GM12891 (cell line): ENCODE measurements around the gene RIPK3.

ENCODE experiments used
- DNase-seq: peaks from one replicate; pipeline ENCODE4 v3.0.0; 2011; ENCODE audit warnings: low spot score; ENCODE audit not compliant: insufficient read length
- FAIRE-seq: peaks from 2 replicates; lab custom pipeline; 2011; peaks lifted over from hg19 to GRCh38; lab: Jason Lieb, UNC
- PAX5 ChIP-seq: IDR thresholded peaks from 2 replicates; pipeline ENCODE4 v1.6.1; 2011; ENCODE audit warnings: low read length, moderate library complexity, mild to moderate bottlenecking; ENCODE audit not compliant: insufficient read depth, severe bottlenecking
- POLR2A ChIP-seq: IDR thresholded peaks from 2 replicates; pipeline ENCODE4 v1.6.1; 2011; ENCODE audit warnings: low read depth, low read length, control low read depth
- POLR2AphosphoS5 ChIP-seq: IDR thresholded peaks from 2 replicates; pipeline ENCODE4 v1.6.1; 2011; ENCODE audit warnings: low read depth, low read length, control low read depth
- POU2F2 ChIP-seq: IDR thresholded peaks from 2 replicates; pipeline ENCODE4 v1.6.1; 2011; ENCODE audit warnings: low read depth, mild to moderate bottlenecking, control low read depth, low read length, moderate library complexity
- SPI1 ChIP-seq: IDR thresholded peaks from 2 replicates; pipeline ENCODE4 v1.6.1; 2011; ENCODE audit warnings: low read depth, low read length, control low read depth
- TAF1 ChIP-seq: IDR thresholded peaks from 2 replicates; pipeline ENCODE4 v1.6.1; 2011; ENCODE audit warnings: low read depth, low read length, control low read depth

Gene RIPK3

GRCh38 chr14:24293525-24293924 is 46.3 kb downstream of the RIPK3 start:
- DNase-seq = no peak
- no peak for FAIRE-seq
- no peak for TF ChIP-seq POLR2A
- TF ChIP-seq SPI1 = no peak
- no peak for TF ChIP-seq TAF1
- no peak for TF ChIP-seq POLR2AphosphoS5
- TF ChIP-seq PAX5 = no peak
- TF ChIP-seq POU2F2 = no peak

GRCh38 chr14:24292118-24292807 is 47.5 kb downstream of the RIPK3 start:
- no peak for DNase-seq
- TF ChIP-seq SPI1 (no peak), TAF1 (no peak), POLR2A (no peak), POU2F2 (no peak), POLR2AphosphoS5 (no peak), PAX5 (no peak)
- no peak for FAIRE-seq

DNA sequence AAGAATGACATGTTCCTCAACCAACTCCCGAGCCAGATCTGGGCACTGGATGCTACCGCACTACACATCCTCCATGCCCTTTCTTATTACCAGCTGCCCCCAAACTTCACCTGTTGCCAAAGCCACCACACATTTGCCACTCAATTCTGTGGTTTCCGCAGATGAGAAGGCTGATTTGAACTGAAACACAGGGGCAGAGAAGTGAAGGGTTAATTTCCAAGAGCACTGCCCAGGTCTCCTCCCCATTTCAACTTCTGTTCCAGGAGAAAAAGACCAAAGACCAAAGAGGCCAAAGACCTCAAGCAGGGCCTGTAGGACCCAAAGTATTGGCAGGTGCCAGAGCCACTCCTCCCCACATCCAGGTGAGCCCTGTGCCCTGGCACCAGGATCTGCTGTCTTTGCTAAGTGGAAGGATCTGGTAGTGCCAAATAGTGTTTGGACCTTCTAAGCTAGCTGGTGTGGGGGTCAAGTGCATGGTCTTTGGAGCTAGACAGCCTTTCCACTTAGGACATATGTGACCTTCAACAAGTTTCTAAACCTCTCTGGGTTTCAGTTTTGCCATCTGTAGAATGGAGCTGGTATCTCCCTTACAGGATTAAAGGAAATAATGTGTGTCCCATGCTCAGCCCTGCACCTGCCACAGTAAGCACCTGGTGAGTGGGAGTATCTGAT is 48.2 kb downstream of the RIPK3 start:
- no peak for DNase-seq
- no peak for FAIRE-seq
- TF ChIP-seq POLR2AphosphoS5 (no peak), POLR2A (no peak), TAF1 (no peak), SPI1 (no peak), POU2F2 (no peak), PAX5 (no peak)

DNA sequence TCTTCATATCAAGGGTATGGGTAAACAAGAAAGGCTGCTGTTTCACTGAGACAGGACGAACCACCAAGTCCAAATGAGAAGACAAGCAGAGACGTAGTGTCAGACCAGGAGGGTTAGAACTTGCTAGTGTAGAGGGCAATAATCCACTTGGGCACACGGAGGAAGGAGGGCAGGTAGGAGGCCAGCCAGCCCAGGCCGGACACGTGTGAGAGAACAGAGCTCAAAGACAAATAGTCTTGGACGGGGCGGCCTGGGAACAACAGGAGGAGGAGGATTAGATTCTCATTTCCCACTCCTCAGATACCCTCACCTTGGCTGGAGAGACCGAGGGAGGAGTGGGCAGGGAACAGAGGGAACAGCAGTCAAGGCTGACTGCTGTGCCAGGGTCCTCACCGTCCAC is 49.0 kb downstream of the RIPK3 start:
- no peak for TF ChIP-seq POLR2AphosphoS5
- TF ChIP-seq PAX5 = no peak
- no peak for TF ChIP-seq POLR2A
- TF ChIP-seq TAF1 = no peak
- no peak for DNase-seq
- no peak for FAIRE-seq

GRCh38 chr14:24289649-24290280 is 50.0 kb downstream of the RIPK3 start:
- TF ChIP-seq PAX5 (no peak), POU2F2 (no peak), TAF1 (no peak), POLR2A (no peak), SPI1 (no peak), POLR2AphosphoS5 (no peak)
- FAIRE-seq (no peak), DNase-seq (no peak)

GRCh38 chr14:24286996-24287395 is 52.8 kb downstream of the RIPK3 start:
- FAIRE-seq (no peak), DNase-seq (no peak)
- TF ChIP-seq POLR2AphosphoS5 (no peak), TAF1 (no peak), POLR2A (no peak), POU2F2 (no peak), SPI1 (no peak), PAX5 (no peak)
